ENCODE data around the gene CARS1. TPM values are rescaled to one million over a fixed set of nuclear protein-coding genes. Genes with fewer than 3 reads are reported as not detected.
"Not testable (repeated sequence)": the region's sequence is repeated elsewhere in the genome, so short reads cannot be mapped to it uniquely, and the experiment has no call there.

The CARS1 gene
- polyA plus RNA-seq, 1 experiment = 175 TPM

GRCh38 chr11:3077846-3078440 lies 20.7 kb upstream of the CARS1 start:
- no peak for TF ChIP-seq CTCF (IDR thresholded peaks at IDR 0.05; ENCODE audit: insufficient read depth, low read depth, low read length)
- CTCF ChIA-PET = interaction anchor here (1.7 kb wide), 1 partner anchor 14 kb away, joined by 14 read pairs; no protein-coding TSS in a partner anchor
- Histone ChIP-seq H3K27me3 (ENCODE audit: control insufficient read depth, insufficient read depth, low read length) (no peaks in the 10 kb centered on the region), H3K4me3 (ENCODE audit: low read depth, low read length) (no peak overlapping the region), H3K36me3 (ENCODE audit: control insufficient read depth, insufficient read depth, low read length) (no peaks in the 10 kb centered on the region)
- POLR2A ChIA-PET = no interaction called here
- no peak for DNase-seq (ENCODE audit: low read depth)

DNA sequence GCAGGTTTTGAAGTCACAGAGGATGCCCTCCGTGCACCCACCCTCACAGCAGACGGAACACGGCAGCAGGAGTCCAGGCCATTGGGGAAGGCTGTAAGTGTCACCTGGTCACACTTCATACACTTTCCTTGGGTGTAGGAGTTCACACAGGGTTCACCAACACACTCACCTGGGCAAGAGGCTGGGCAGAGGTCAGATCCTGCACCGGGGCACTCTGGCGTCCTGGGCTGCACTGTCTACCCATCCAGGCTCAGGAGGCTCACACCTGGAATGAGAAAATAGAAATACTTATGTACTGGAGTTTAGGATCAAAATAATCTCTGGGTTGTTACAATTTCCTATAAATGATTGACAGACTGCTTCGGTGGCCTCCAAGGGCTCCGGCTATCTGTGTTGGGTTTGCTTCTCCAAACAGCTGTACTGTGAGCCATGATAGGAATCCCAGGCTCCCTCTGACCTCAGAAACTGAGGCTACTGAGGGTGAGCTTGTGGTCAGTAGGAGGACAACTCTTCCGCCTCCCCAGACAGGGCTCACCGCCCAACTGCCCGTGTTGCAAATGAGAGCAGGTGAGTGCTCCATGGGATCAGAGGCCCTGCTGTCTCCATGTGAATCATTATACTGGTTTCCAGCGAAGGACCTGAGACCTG lies 20.1 kb upstream of the CARS1 start:
- ChIA-PET CTCF (interaction anchor here (1.0 to 2.6 kb wide), 3 partner anchors 9 to 15 kb away, joined by 3 to 14 read pairs (median 14); no protein-coding TSS in a partner anchor), POLR2A (no interaction called here)
- TF ChIP-seq CTCF (IDR thresholded peaks at IDR 0.05; ENCODE audit: insufficient read depth, low read depth, low read length) = no peak
- H3K36me3 ChIP-seq (ENCODE audit: control insufficient read depth, insufficient read depth, low read length) = no peaks in the 10 kb centered on the region
- no peaks in the 10 kb centered on the region for H3K27me3 ChIP-seq (ENCODE audit: control insufficient read depth, insufficient read depth, low read length)
- no peak overlapping the region for H3K4me3 ChIP-seq (ENCODE audit: low read depth, low read length)
- DNase-seq (ENCODE audit: low read depth) = no peak

- TF ChIP-seq CTCF (IDR thresholded peaks at IDR 0.05; ENCODE audit: insufficient read depth, low read depth, low read length) = no peak
- no peak for DNase-seq (ENCODE audit: low read depth)
- Histone ChIP-seq H3K4me3 (ENCODE audit: low read depth, low read length) (no peak overlapping the region), H3K36me3 (ENCODE audit: control insufficient read depth, insufficient read depth, low read length) (no peaks in the 10 kb centered on the region), H3K27me3 (ENCODE audit: control insufficient read depth, insufficient read depth, low read length) (no peaks in the 10 kb centered on the region)
- POLR2A ChIA-PET = no interaction called here
- CTCF ChIA-PET = interaction anchor here (0.8 to 2.6 kb wide), 3 partner anchors 9 to 24 kb away, joined by 3 to 14 read pairs (median 3); no protein-coding TSS in a partner anchor
These were observed 17.8 kb upstream of the CARS1 start for GRCh38 chr11:3074912-3075589.

DNA sequence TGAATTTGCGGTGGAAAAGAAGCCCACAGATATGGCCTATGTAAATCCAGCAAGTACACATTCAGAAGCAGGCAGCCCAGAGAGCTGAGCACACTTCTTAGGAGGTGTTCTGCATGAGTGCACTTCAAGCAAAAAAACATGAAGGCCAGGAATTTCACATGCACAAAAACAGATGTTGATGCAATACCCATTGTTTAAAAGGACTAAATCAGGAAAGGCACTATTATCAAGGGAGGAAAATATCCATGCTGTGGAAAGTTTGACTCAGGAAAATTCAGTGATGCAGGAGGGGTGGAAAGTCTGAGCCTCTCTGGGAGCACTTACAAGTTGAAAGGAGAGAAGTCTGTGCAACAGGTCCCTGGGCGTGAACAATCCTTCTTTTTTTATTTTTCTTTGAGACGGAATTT lies 15.8 kb upstream of the CARS1 start:
- no peaks in the 10 kb centered on the region for H3K36me3 ChIP-seq (ENCODE audit: control insufficient read depth, insufficient read depth, low read length)
- POLR2A ChIA-PET = no interaction called here
- H3K27me3 ChIP-seq (ENCODE audit: control insufficient read depth, insufficient read depth, low read length) = no peaks in the 10 kb centered on the region
- H3K4me3 ChIP-seq (ENCODE audit: low read depth, low read length) = no peak overlapping the region
- TF ChIP-seq CTCF (IDR thresholded peaks at IDR 0.05; ENCODE audit: insufficient read depth, low read depth, low read length) = no peak
- no peak for DNase-seq (ENCODE audit: low read depth)
- CTCF ChIA-PET = interaction anchor here (1.0 kb wide), 1 partner anchor 22 kb away, joined by 3 read pairs; no protein-coding TSS in a partner anchor

DNA sequence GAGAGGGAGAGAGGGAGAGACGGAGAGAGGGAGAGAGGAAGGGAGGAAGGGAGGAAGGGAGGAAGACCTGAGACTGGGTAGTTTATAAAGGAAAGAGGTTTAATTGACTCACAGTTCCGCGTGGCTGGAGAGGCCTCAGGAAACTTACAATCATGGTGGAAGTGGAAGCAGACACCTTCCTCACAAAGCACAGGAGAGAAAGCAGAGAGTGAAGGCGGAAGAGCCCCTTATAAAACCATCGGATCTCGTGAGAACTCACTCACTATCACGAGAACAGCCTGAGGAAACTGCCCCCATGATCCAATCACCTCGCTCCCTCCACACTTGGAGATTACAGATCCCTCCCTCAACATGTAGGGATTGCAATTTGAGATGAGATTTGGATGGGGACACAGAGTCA lies 12.2 kb upstream of the CARS1 start:
- Histone ChIP-seq H3K36me3 (ENCODE audit: control insufficient read depth, insufficient read depth, low read length) (no peaks in the 10 kb centered on the region), H3K4me3 (ENCODE audit: low read depth, low read length) (no peak overlapping the region), H3K27me3 (ENCODE audit: control insufficient read depth, insufficient read depth, low read length) (no peaks in the 10 kb centered on the region)
- no peak for DNase-seq (ENCODE audit: low read depth)
- CTCF ChIA-PET = no interaction called here
- POLR2A ChIA-PET = no interaction called here
- TF ChIP-seq CTCF (IDR thresholded peaks at IDR 0.05; ENCODE audit: insufficient read depth, low read depth, low read length) = no peak

DNA sequence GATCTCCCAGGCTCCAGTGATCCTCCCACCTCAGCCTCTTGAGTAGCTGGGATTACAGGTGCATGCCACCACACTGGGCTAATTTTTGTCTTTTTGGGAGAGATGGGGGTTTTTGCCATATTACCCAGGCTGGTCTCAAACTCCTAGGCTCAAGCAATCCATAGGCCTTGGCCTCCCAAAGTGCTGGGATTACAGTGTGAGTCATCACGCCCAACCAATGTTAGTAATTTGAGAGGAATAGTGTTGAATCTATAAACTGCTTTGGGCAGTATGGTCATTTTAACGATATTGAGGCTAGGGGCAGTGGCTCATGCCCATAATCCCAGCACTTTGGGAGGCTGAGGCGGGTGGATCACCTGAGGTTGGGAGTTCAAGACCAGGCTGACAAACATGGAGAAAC lies 9.1 kb upstream of the CARS1 start:
- H3K27me3 ChIP-seq (ENCODE audit: control insufficient read depth, insufficient read depth, low read length); H3K36me3 ChIP-seq (ENCODE audit: control insufficient read depth, insufficient read depth, low read length); H3K4me3 ChIP-seq (ENCODE audit: low read depth, low read length); POLR2A ChIA-PET; DNase-seq (ENCODE audit: low read depth): not testable (repeated sequence)
- CTCF ChIA-PET = interaction anchor here (1.4 to 1.6 kb wide), 2 partner anchors 9 to 25 kb away, joined by 3 to 4 read pairs; no protein-coding TSS in a partner anchor

DNA sequence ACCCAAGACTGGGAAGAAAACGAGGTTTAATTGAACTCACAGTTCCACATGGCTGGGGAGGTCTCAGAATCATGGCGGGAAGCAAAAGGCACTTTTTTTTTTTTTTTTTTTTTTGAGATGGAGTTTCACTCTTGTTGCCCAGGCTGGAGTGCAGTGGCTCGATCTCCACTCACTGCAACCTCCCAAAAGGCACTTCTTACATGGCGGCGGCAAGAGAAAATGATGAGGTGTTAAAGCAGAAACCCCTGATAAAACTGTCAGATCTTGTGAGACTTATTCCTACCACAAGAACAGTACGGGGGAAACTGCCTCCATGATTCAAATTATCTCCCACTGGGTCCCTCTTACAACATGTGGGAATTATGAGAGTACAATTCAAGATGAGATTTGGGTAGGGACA lies 7.5 kb upstream of the CARS1 start:
- CTCF ChIA-PET; H3K4me3 ChIP-seq (ENCODE audit: low read depth, low read length); POLR2A ChIA-PET; H3K36me3 ChIP-seq (ENCODE audit: control insufficient read depth, insufficient read depth, low read length); H3K27me3 ChIP-seq (ENCODE audit: control insufficient read depth, insufficient read depth, low read length); DNase-seq (ENCODE audit: low read depth): not testable (repeated sequence)

All from BJ (cell line).